Measurements from ENCODE around the gene CAPN12.
A peak's percentile ranks its signal among the peaks of the same experiment; 100 is the strongest.
"Not testable (repeated sequence)": the region's sequence is repeated elsewhere in the genome, so short reads cannot be mapped to it uniquely, and the experiment has no call there.

The CAPN12 gene

DNA sequence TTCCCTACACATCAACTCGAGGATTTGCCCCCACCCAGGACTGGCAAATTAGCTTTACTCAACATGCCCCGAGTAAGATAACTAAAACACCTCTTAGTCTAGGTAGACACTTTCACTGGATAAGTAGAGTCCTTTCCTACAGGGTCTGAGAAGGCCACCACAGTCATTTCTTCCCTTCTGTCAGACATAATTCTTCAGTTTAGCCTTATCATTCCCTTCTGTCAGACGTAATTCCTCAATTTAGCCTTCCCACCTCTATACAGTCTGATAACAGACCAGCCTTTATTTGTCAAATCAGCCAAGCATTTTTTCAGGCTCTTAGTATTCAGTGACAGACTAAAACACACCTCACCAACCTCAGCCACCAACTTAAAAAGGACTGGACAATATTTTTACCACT lies 9.5 kb upstream of the CAPN12 start:
- not testable (repeated sequence) for H3K36me3 Mint-ChIP-seq, ATAC-seq, H3K9me3 Mint-ChIP-seq

DNA sequence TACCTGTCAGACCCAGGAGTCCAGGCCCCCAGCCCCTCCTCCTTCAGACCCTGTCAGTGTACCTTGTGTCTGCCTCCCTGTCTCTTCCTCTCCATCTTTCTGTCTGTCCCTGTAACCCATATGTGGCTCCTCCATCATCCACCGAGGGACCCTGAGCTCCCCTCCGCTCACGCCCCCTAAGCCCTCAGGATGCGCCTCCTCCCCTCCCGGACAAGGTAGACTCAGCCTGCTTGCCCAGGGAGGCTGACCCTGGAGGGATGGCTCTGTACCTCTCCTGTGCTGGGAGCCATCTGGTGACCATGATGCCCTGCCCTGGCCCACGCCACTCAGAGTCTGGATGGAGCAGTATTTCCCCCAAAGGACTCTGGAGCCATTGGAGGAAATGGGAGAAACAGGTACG lies 1.0 kb upstream of the CAPN12 start:
- Mint-ChIP-seq H3K9me3 (no peaks in the 10 kb centered on the region), H3K36me3 (no peaks in the 10 kb centered on the region), H3K4me3 (no peak overlapping the region), H3K27ac (no peak overlapping the region), H3K4me1 (no peaks in the 10 kb centered on the region)
- ATAC-seq (peak; percentile 11), DNase-seq (ENCODE audit: low spot score in 2 of 2) (no peak)

More for the DNA sequence above, 9.5 kb upstream of the CAPN12 start:
- H3K4me3 Mint-ChIP-seq; H3K27ac Mint-ChIP-seq; H3K4me1 Mint-ChIP-seq; DNase-seq (ENCODE audit: low spot score in 2 of 2): not testable (repeated sequence)

DNA sequence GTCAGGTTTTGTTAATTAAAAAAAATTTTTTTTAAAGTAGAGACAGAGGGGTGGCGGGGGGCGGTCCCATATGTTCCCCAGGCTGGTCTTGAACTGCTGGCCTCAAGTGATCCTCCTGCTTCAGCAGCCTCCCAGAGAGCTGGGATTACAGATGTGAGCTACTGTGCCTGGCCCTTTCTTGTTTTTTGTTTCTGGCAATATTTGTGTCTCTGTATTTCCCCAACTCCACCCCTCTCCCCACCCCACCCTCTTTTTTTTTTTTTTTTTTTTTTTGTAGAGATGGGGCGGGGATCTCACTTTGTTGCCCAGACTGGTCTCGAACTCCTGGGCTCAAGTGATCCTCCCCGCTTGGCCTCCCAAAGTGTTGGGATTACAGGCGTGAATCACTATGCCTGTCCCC lies 600 bp upstream of the CAPN12 start:
- DNase-seq (ENCODE audit: low spot score in 2 of 2) (no peak), ATAC-seq (no peak)
- Mint-ChIP-seq H3K9me3 (no peaks in the 10 kb centered on the region), H3K4me3 (no peak overlapping the region), H3K36me3 (no peaks in the 10 kb centered on the region), H3K27ac (peak overlapping the region; percentile 59), H3K4me1 (peaks cover 3% of the 10 kb centered on the region)

DNA sequence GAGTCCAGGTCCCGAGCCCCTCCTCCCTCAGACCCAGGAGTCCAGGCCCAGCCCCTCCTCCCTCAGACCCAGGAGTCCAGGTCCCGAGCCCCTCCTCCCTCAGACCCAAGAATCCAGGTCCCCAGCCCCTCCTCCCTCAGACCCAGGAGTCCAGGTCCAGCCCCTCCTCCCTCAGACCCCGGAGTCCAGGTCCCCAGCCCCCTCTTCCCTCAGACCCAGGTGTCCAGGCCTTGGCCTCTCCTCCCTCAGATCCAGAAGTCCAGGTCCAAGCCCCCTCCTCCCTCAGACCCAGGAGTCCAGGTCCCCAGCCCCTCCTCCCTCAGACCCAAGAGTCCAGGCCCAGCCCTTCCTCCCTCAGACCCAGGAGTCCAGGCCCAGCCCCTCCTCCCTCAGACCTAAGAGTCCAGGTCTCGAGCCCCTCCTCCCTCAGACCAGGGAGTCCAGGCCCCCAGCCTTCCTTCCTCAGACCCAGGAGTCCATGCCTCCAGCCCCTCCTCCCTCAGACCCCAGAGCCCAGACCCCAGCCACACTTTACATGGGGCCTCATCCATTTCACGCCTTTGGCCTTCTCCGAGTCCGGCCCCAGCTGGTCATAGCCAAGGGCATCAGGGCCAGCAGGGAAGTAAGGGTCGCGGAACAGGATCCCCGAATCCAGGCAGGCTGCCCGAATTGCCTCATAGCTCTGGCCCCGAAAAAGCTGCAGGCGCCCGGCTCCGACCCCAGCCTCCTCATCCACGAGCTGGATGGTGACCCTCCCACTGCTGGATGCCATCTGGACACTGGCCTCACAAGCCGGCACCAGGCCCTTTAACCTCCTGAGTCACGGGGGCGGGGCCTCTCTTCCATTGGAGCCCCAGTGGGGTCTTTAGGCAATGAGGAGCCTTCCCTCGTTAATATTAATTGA lies 628 bp downstream of the CAPN12 start:
- Mint-ChIP-seq H3K4me1 (peaks cover 15% of the 10 kb centered on the region), H3K4me3 (no peak overlapping the region), H3K9me3 (no peaks in the 10 kb centered on the region), H3K36me3 (peaks cover 5% of the 10 kb centered on the region), H3K27ac (peak overlapping the region; percentile 59)
- no peak for DNase-seq (ENCODE audit: low spot score in 2 of 2)
- ATAC-seq, result no peak

GRCh38 chr19:38742906-38743305 lies 1.4 kb downstream of the CAPN12 start:
- Mint-ChIP-seq H3K27ac (no peak overlapping the region), H3K4me1 (peaks cover 22% of the 10 kb centered on the region), H3K36me3 (peaks cover 7% of the 10 kb centered on the region), H3K9me3 (no peaks in the 10 kb centered on the region), H3K4me3 (no peak overlapping the region)
- no peak for DNase-seq (ENCODE audit: low spot score in 2 of 2)
- no peak for ATAC-seq

GRCh38 chr19:38742296-38742695 lies 2.0 kb downstream of the CAPN12 start:
- no peak overlapping the region for H3K4me3 Mint-ChIP-seq

GRCh38 chr19:38741670-38742069 lies 2.6 kb downstream of the CAPN12 start:
- H3K36me3 Mint-ChIP-seq, result peaks cover 11% of the 10 kb centered on the region
- H3K4me1 Mint-ChIP-seq, result peaks cover 28% of the 10 kb centered on the region
- DNase-seq (ENCODE audit: low spot score in 2 of 2) (peak in 1 of 2 donors; percentile 46), ATAC-seq (no peak)
- no peaks in the 10 kb centered on the region for H3K9me3 Mint-ChIP-seq
- no peak overlapping the region for H3K4me3 Mint-ChIP-seq
- no peak overlapping the region for H3K27ac Mint-ChIP-seq

More at GRCh38 chr19:38742296-38742695, 2.0 kb downstream of the CAPN12 start:
- H3K36me3 Mint-ChIP-seq, result peaks cover 11% of the 10 kb centered on the region
- no peaks in the 10 kb centered on the region for H3K9me3 Mint-ChIP-seq
- no peak for ATAC-seq
- DNase-seq (ENCODE audit: low spot score in 2 of 2), result no peak
- H3K4me1 Mint-ChIP-seq, result peaks cover 28% of the 10 kb centered on the region
- H3K27ac Mint-ChIP-seq, result peak overlapping the region; percentile 56

DNA sequence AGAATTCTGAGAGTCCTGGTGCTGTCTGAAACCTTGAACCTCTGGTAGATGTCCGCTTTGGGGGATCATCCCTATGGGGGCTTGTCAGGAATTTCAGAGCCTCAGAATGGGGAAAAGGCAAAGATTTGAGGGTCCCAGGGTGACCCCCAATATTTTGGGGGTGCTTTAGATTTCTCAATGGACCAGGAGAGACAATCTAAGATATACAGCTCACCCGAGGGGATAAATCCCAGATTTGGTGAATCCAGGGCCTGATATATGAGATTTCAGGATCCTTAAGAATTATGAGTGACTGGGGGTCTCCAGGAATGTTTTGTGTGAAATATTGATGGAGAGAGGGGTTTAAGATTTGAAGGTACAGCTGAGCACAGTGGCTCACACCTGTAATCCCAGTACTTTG lies 3.3 kb downstream of the CAPN12 start:
- Mint-ChIP-seq H3K9me3 (no peaks in the 10 kb centered on the region), H3K27ac (peak overlapping the region; percentile 71), H3K4me1 (peaks cover 28% of the 10 kb centered on the region), H3K4me3 (no peak overlapping the region), H3K36me3 (peaks cover 11% of the 10 kb centered on the region)
- DNase-seq (ENCODE audit: low spot score in 2 of 2), result no peak
- no peak for ATAC-seq

- DNase-seq (ENCODE audit: low spot score in 2 of 2), result no peak
- peaks cover 16% of the 10 kb centered on the region for H3K36me3 Mint-ChIP-seq
- no peaks in the 10 kb centered on the region for H3K9me3 Mint-ChIP-seq
- peaks cover 30% of the 10 kb centered on the region for H3K4me1 Mint-ChIP-seq
- H3K27ac Mint-ChIP-seq, result peak overlapping the region; percentile 71
- no peak for ATAC-seq
- no peak overlapping the region for H3K4me3 Mint-ChIP-seq
Observed at GRCh38 chr19:38740257-38740592, 4.0 kb downstream of the CAPN12 start.

GRCh38 chr19:38739440-38740256 lies 4.6 kb downstream of the CAPN12 start:
- Mint-ChIP-seq H3K9me3 (no peaks in the 10 kb centered on the region), H3K4me1 (peaks cover 36% of the 10 kb centered on the region), H3K36me3 (peaks cover 22% of the 10 kb centered on the region), H3K27ac (peak overlapping the region; percentile 41), H3K4me3 (peak overlapping the region; percentile 40)
- ATAC-seq, result peak; percentile 45
- DNase-seq (ENCODE audit: low spot score in 2 of 2), result peak in 1 of 2 donors; percentile 65

DNA sequence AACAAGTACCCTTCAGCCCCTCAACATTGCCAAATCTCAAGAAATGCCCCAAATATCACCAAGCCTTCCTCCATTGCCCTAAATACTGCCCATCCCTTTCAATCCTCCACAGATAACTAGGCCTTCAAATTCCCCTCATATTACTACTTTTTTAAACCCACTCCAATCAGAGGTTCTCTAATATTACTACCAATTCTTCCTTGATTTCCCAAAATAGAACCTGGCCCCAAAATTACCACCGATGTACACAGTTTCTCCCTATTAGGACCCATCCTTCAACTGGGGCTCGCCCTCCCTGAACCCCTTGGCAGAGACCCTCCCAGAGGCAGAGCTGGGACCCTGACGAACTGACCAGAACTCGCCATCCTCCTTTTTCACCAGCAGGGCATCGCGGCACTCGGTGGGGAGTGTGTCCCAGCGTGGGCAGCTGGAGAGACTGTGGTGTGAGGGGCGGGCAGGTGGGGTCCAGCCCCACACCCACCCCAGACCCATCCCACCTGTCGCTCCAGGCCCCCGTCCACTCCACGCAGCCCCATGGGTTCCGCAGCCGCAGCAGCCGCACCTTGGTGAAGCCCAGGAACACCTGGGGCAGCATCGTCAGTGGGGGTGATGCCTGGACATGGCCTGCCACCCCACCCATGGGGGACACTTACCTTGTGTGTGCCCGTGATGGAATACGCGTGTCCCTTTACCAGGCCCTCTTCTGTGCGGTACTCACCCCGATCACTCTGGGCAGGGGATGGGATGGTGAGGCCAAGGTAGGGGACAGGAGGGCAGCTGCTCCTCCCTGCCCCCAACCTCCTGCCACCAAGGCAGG lies 6.1 kb downstream of the CAPN12 start:
- H3K36me3 Mint-ChIP-seq, result peaks cover 37% of the 10 kb centered on the region
- no peaks in the 10 kb centered on the region for H3K9me3 Mint-ChIP-seq
- H3K27ac Mint-ChIP-seq, result peak overlapping the region; percentile 41
- DNase-seq (ENCODE audit: low spot score in 2 of 2), result no peak
- H3K4me1 Mint-ChIP-seq, result peaks cover 51% of the 10 kb centered on the region
- ATAC-seq, result no peak
- peak overlapping the region; percentile 74 for H3K4me3 Mint-ChIP-seq

DNA sequence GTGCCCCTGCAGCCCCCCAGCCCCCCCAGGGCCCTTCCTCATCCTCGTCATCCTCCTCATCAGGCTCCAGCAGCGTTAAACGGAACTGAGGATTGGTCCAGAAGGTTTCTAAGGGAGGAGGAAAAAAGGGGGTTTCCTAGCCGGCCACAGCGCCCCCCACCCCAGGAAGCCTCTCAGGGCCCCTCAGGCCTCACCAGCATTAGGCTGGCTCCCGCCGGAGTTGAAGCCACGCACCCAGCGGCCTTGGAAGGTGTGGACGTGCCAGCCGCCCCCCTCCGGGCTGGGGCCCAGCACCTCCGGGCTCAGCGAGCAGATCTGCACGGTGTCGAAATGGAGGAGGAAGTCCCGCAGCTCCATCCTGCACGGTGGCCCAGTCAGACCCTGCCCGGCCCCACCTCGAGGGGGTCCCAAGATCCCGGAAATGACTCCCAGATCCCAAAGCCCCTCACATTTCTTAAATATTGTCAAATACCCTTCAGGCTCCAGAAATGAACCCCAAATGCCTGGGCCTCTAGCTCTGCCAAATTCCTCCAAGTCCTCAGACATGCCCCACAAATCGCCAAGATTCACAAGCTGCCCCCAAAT lies 6.9 kb downstream of the CAPN12 start:
- DNase-seq (ENCODE audit: low spot score in 2 of 2) (no peak), ATAC-seq (no peak)
- no peaks in the 10 kb centered on the region for H3K9me3 Mint-ChIP-seq
- peaks cover 44% of the 10 kb centered on the region for H3K36me3 Mint-ChIP-seq
- H3K4me3 Mint-ChIP-seq, result peak overlapping the region; percentile 74
- H3K27ac Mint-ChIP-seq, result peak overlapping the region; percentile 29
- peaks cover 59% of the 10 kb centered on the region for H3K4me1 Mint-ChIP-seq

DNA sequence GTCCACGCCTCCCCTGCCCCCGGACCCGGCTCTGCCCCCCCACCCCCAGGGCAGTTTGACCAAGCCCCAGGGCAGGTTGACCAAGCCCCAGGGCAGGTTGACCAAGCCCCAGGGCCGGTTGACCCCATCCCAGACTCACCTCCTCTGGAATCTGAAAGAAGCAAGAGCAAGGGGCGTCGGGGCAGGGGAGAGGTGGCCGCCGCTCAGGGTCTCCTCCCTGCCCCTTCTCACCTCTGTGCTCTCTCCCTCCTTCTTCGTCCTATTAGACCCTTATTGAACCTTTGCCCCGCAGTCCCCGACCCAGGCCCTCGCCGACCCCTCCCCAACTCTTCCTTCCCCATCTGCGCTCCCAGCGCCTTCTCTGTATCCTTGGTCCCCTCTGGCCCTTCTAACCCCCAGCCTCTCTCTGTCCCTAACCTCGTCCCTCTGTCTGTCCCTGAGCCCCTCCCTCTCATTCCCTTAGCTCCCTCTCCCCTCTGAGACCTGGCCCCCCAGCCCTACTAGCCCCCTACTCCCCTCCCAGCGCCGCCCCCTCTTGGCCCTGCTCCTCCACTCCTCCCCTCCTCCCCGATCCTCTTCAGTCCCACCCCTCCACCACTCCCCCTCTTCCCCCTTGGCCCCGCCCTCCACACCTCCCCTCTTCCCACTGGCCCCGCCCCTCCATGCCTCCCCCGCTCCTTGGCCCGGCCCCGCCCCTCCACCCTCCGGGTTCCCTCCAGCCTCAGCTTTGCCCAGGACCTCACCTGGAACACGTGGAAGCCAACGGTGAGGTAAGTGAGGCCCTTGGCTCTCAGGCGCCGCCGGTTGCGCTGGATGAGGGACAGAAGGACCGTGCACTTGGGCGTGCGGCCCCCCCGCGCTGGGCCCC lies 7.6 kb downstream of the CAPN12 start:
- DNase-seq (ENCODE audit: low spot score in 2 of 2), result peak in 1 of 2 donors; percentile 66
- ATAC-seq, result no peak

DNA sequence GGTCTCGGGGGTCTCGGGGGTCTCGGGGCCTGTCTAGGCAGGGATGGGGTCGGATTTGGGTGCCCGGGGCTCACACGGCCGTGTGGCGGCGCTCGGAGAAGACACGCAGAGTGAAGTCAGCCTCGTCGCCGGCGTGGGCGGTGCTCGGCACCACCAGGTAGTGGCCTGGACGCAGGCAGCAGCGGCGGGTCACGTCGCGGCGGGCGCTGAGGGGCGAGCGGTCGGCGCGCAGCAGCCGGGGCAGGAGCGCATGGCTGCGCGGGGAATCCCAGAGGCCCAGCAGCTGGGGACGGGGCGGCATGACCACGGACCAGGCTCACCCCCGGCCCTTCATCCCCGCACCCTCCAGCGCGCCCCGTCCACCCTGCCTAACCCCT lies 8.2 kb downstream of the CAPN12 start:
- Mint-ChIP-seq H3K4me1 (peaks cover 67% of the 10 kb centered on the region), H3K9me3 (no peaks in the 10 kb centered on the region), H3K27ac (peak overlapping the region; percentile 86), H3K4me3 (peak overlapping the region; percentile 74), H3K36me3 (peaks cover 58% of the 10 kb centered on the region)
- ATAC-seq, result peak; percentile 58
- DNase-seq (ENCODE audit: low spot score in 2 of 2), result peak; percentile 54 to 77

More for the DNA sequence above, 7.6 kb downstream of the CAPN12 start:
- no peaks in the 10 kb centered on the region for H3K9me3 Mint-ChIP-seq
- H3K27ac Mint-ChIP-seq, result peak overlapping the region; percentile 86
- peaks cover 66% of the 10 kb centered on the region for H3K4me1 Mint-ChIP-seq
- H3K36me3 Mint-ChIP-seq, result peaks cover 52% of the 10 kb centered on the region
- peak overlapping the region; percentile 74 for H3K4me3 Mint-ChIP-seq
